ENCODE measurements around the gene EMC8.

EMC8 gene

DNA sequence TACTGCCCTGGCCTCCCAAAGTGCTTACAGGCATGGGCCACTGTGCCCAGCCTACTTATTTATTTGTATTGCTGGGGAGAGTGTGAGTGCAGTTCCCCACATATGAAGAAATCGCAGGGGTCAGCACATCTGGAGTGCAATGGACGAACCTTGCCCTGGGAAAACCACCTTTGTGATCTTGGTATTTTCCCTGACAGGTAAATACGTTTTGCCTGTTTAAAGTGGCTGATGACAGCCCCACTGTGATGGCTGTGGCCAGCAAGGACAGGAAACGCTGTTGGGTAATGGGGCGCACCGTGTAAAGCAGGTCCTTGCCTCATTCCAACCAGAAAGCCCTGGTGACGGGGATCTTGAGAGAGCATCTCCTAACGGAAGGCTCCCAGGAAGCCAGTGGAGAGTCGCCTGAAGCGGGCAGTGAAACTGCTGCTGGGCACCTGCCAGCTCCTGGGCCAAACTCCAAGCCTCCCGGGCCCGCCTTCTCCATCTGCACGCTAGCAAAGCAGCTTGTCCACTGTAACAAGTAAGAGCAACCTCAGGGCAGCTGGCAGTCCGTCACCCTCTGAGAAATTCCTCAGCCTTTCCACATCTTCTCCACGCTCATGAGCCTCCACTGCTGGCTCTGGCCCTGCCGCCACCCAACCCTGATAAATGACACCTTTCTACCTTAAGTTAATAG lies 17.5 kb downstream of the EMC8 start:
- DNase-seq: no peak

DNA sequence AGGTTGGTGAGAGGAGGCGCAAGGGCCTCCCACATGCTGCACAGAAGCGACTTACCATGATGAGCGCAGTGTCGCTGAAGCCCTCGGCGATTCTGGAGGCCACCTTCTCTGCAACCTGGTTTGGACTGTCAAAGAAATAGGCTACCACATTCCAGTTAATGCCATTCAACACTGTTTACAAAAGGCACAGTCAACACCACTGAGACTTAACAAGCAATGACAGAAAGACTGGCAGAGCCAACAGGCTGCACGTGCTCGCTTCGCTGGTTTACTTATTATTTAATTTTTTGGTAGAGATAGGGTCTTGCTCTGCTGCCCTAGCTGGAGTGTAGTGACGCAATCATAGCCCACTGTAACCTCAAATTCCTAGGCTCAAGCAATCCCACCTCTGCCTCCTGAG lies 18.2 kb downstream of the EMC8 start:
- no peak for DNase-seq

DNA sequence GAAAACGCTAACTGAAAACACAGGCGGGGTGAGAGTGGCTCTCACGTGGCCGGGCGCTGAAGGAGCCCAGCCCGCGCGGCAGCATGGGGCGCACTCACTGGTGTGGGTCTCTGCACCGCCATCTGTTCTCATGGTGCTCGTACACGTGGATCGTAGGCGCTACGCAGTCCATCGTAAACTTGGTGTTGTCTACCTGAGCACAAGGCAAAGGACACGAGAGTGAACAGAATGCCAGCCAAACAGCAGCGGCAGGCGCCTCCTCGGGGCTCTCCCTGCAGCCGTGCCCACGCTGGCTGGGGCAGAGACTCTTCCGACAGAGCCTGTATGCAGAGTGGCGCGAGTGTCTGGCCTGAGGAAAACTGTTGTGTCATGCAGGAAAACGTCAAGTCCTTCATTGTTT lies 19.1 kb downstream of the EMC8 start:
- DNase-seq: no peak

DNA sequence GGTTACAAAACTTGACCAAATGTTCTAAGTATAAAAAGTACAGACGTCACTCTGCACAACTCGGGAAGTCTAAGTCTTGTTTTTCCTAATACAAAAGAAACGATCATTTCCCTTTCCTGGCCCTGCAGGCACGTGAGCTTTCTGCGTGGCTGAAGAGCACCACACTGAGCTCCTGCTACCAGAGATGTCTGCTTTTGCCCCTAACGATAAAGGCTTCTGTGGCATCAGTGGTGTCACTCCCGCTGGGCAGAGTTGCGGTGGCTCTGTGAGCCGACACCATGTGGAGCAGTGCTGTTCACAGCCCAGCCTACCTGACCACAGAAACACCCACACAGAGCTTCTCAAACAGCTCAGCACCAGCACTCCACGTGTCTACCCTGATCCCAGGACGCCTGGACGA lies 20.5 kb downstream of the EMC8 start:
- no peak for DNase-seq

DNA sequence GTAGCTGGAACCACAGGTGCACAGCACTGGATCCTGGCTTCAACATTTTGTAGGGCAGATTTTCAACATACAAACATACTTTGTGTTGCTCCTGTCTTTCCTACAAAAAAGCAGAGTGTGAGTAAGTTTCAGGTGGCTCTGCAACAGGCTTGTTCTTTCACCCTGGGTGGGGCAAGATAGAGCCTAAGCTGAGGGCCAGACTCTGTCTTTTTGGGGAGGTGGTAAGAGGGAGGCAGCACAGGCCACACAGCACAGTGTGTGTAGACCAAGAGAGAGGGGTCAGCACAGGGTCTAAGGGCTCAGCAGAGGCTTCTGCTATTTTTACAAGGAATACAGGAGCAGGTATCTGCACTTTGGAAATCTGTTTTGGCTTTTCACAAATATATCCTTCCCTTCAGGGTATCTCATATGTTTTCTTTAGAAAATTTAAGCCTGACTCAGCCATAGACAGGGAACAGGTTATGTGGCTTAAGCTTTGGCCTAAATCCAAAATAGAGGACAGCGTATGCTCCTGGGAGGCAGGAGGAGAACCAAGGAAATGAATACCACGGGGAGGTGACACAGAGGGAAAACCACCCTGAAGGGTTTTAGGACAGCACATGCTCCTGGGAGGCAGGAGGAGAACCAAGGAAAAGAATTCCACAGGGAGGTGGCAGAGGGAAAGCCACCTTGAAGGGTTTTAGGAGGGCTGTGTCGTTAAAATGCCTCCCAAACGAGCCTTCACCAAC lies 21.6 kb downstream of the EMC8 start:
- no peak for DNase-seq

DNA sequence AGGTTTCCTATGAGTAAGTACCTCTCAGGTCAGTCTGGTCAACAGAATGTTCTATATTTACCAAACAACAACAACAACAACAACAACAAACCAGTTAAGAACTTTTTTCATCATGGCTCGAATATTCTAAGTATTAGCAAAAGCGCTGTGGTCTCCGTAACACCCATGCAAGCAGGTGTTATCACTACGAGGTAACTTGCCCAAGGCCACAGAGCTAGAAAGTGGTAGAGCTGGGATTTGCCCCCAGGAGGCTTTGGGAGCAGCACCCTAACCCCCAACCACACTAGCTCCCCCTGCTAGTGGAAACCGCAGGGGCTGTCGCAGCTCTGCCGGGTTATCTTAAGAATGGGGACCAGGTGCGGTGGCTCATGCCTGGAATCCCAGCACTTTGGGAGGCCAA lies 24.5 kb downstream of the EMC8 start:
- DNase-seq: no peak

DNA sequence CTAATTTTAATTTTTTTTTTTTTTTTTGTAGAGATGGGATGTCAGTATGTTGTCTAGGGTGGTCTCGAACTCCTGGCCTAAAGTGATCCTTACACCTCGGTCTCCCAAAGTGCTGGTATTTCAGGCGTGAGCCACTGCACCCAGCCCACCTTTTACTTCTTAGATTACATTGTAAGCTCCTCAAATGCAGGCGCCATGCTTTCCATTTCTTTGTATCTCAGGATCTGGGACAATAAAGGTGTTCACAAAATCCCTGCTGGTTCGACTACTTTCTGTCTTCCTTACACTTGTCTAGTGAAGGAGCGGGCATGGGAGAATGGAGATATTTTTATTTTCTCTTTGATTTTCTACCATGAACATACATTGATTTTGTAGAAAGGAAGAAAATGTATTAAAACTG lies 25.2 kb downstream of the EMC8 start:
- DNase-seq: no peak

DNA sequence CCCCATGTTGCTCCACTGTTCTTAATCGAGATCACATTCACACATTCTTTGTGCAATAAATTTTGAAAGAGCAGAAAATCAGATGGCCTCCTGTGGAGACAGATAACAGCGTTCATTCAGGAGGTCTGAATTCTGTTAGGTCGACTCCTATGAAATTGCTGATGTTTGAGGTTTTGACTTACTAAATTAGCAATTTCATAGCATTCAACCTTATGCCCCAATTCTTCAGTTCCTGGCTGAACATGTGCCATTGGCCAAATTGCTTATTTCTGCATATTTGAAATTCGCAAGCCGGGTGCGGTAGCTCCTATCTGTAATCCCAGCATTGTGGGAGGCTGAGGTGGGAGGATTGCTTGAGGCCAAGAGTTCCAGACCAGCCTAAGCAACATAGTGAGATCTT lies 26.3 kb downstream of the EMC8 start:
- DNase-seq: no peak

DNA sequence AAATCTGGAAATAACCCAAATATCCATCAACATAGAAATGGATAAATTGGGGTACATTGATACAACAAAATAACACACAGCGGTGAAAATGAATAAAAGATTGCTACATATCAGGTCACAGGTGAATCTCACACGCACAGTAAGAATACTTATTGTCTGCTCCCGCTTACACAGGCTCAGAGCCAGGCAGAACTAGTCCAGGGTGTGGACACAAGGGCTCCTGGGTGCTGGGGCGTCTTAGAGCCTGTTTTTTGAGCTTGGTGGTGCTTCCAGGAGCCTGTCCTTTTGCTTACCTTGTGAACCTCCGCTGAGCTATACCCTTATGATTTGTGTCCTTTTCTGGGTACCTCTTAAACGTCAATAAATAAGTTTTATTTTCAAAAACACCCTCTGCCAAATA lies 28.6 kb downstream of the EMC8 start:
- DNase-seq: no peak

DNA sequence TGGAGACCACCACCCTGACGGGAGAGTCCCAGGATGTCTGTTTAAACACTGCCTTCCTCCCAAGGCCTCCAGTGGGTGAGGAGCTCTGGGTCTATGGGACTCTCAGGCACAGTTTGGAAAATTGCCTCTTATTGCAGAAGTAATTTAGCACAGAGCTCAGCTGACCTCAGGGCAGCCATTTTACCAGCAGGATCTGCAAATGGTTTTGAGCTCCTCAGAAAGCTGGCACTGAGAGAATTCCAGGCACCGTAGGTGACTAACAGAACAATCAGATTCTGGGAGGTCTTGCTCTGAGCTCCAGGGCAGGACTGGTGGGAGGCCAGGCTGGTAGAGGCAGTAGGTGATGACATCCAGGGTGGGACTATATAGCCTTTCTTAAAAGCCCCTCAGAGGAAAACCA lies 31.1 kb downstream of the EMC8 start:
- no peak for DNase-seq

DNA sequence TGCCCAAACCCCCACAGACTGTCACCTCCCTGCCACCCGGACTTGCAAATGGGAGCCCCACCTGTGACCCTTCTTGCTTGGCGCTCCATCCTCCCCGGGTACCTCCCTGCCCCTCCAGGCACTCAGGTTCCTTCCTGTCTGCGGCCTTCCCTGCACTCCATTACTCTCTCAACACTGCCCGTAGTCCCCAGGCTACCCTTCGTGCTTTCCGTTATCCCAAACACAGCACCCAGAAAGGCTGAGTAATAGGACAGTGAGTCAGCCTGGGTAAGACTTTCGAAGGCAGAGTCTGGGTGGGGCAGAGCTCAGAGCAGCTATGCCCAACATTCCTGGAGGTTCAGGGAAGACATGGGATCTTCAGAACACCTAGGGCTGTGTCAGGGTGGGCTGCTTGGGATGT lies 31.8 kb downstream of the EMC8 start:
- no peak for DNase-seq

DNA sequence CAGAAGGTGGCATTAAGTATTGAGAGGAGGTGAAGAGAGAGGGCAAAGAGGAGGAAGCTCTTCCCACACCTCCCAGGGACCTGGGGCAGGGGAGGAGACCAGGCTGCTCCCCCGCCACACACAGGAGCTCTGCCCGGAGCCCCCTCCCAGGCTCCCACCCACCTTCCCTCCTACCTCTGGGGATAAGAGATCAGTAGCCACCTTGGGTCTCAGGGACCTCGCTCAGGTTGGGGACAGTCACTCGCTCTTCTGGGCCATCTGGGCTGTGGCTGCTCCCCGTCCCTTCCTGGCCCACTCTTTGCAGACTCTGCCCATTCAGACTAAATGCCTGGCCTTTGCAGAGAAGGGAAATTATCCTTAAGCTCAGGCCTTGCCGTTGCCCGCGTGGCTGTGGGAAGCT lies 33.6 kb downstream of the EMC8 start:
- DNase-seq: no peak

DNA sequence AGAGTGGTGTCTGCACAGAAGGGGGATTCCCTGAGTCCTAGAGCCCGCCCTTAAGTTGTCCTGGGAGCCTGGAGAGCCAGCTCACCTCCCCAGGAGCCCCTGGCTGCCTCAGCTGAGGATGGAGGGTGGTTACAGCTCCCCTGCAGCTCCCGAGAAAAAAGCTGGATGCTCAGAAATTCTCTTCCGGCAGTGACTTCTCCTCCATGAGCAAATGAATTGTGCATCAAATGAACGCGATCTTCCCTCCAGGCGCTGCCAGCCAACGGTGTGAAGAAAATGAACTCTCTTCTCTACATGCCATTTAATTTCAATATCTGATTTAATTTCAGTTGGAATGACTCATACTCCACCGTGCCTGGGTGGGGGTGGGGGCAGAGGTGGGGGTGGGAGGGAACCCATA lies 34.1 kb downstream of the EMC8 start:
- DNase-seq: no peak

DNA sequence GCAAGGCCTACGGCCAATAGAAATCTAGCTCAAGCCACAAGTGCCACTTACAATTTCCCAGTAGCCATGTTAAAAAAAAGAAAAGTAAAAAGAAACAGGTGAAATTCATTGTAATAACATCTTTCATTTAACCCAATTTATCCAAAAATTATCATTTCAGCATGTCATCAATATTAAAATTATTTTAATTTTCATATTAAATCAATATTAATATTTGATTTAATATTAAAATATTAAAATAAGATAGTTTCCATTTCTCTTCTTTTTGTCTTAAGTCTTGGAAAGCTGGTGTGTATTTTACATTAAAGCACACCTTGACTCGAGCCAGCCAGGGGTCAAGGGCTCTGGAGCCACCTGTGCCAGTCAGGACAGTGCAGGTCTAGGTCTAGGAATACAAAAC lies 35.7 kb downstream of the EMC8 start:
- no peak for DNase-seq

DNA sequence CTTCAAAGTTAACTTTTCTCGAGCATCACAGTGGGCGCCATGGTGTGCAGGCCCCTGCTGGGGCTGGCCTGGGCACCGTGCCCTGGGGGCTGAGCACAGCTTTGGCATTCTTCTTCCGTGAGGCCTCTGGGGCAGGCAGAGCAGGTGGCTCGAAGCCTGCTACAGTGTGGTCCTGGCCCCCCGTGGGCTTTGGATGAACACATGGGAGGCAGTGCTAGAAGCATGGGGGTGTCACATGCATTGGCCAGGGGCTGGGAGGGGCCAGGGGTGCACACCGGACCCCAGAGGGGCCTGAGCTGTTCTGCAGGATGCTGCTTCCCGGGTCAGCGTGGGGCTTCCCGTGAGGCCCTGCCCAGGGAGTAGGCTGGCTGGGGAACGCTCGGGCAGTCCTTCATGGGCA lies 36.4 kb downstream of the EMC8 start:
- DNase-seq: no peak

DNA sequence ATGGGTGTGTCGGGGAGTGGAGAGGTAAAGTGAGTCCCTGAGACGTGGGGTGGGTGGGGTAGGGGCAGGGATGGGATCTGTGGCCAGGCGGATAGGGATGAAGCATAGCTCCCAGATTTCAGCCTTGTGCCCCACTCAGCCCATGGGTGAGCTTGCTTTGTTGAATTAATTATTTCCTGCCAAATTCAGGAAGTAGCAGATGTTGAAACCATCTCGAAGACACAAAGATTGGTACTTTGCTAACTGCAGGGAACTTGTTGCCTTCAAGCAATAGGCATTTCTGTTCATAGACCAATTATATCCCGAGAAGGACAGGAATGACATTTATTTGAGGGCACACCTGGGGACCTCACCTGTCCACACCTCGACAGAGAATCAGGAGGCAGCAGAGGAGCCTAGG lies 37.5 kb downstream of the EMC8 start:
- DNase-seq: no peak

DNA sequence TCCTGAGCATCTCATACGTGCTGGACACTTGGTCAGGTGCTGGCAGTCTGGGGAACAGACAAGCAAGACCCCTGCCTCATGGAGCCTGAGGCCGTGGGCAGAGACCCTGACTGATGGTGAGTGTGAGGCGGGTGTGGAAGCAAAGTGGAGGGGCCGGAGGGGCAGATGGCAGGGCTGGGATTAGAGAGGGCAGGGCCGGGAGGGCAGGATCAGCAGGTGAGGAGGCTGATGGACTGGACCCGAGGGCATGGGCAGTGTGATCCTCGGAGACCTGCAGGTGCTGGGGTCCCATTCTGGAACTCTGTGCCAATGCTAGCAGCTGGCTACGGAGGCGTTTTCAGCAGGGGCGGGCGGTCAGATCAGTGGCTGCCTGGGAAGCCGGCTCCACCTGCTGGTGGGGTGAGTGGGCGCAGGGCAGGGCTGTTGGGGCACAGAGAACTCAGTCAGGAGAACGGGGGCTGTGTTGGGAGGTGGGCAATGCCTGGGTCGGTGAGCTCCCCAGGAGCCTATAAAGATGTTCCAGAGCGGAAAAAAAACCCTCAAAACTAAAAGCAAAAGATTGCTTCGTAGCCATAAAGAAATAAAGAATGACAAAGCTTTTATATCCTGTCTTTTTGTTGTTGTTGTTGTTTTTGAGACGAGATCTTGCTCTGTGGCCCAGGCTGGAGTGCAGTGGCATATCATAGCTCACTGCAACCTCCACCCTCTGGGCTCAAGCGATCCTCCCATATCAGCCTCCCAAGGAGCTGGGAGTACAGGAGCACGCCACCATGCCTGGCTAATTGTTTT lies 39.5 kb downstream of the EMC8 start:
- DNase-seq: no peak

DNA sequence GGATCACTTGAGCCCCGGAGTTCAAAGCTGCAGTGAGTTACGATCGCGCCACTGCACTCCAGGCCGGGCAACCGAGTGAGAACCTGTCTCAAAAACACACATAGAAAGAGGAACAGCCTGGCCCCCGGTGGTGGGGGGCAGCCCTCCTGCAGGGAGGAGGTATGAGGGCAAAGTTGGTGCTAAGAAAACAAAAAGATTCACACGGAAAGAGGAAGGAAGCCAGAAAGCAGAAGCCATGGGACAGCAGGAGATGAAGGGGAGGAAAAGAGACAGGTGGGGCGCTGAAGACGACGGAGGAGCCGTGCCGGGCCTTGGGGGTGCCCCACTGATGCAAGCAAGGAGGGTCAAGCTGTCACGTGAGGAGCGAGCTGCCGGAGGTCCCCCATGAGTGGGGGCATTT lies 40.2 kb downstream of the EMC8 start:
- no peak for DNase-seq

DNA sequence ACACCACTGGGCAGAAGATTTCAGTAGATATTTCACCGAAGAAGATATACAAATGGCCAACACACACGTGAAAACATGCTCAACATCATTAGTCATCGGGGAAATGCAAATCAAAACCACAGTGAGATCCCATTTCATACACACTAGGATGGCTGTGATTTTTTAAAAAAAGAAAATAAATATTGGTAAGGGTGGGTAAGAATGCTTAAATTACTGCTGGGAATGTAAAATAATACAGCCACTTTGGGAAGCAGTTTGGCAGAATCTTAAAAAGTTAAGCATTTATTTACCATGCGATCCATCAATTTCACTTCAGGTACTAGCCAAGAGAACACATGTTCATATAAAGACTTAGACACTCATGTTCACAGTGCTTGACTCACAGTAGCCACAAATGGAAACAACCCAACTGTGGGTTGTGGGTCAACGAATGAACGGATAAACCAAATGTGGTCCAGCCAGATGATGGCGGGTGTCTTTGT lies 42.0 kb downstream of the EMC8 start:
- DNase-seq: no peak

DNA sequence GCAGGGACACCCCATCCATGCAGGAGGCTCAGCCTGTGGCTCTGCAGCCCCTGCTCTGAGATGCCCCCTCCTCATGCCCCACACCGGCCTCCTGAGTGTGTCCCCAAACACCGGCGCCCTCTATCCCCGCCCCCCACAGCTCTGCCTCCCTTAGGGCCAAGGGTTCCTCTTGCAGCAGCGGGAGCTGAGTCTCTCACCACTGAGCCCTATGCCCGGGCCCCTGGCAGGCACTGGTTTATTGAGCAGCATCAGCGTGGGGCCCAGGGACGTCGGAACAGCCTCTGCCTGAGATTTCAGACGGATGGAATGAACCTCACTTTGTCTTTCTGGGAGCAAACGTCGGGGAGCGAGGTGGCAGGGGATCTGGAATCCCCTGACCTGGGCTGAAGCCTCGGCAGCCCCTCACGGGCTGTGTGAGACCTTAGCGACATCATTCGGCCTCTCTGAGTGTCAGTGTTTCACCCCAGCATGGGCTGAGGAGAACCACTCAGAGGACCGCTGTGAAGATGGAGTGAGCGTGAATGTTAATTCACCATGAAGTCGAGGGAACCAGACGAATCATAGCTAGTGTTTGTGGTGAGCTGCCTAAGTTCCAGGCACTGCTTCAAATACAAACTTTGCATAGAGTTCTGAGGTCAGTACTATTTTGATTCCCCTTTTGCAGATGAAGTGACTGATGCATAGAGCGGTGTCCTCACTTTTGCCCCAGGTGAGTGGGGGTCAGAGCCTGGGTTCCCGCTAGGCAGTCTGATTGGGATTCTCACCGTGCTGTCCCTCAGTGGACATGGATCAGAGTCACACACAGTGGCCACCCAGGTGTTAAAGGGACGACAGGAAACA lies 43.2 kb downstream of the EMC8 start:
- DNase-seq: no peak

DNA sequence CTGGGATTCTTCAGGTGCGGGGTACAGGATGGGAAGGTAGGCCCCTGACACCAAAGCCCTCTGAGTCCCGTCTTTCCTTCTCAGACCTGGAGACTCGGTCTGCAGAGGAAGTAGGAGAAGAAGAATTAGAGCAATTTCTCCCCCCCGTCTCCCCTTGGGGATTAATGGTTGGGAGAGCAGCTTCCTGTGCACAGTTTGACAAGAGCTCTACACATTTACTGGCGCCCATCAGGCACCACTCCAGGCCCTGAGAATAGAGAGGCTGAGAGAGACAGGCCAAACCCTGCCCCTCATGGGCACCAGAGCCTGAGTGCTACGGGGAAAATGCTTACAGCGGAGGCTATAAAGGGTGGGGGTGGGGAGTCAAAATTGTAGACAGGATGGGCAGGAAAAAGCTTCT lies 44.9 kb downstream of the EMC8 start:
- DNase-seq: no peak

DNA sequence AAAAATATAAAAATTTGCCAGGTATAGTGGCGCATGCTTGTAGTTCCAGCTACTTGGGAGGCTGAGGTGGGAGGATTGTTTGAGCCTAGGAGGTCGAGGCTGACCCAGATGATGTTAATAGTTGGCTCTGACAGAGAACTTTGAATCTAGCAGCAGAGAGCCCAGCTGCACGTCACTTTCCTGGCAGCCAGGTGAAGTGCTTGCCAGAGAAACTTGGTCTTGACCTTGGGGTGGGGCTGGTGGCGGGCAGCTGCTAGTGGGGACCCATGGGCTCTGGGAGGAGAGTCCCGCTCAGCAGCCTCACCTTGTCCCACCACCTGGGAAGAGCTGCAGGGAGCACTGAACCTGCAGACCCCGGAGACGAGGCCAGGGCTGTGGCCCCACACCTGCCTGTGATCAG lies 45.4 kb downstream of the EMC8 start:
- no peak for DNase-seq

DNA sequence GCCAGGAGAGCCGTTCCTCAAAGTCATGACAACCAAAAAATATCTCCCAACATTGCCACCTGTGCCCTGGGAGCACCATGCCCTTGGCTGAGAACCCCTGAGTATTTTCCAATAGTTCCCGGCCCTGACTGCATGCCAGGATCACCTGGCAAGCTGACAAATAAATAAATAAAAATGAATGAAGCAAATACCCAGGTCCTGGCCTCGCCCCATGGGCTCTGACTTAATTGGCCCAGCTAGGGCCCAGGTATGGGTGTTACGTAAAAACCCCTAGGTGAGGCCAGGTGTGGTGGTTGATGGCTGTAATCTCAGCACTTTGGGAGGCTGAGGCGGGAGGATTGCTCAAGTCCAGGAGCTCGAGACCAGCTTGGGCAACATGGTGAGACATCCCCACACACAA lies 45.8 kb downstream of the EMC8 start:
- no peak for DNase-seq
